ENCODE results near the gene RAB11FIP4. TPM values are rescaled to one million over a fixed set of nuclear protein-coding genes. Genes with fewer than 3 reads are reported as not detected.

The RAB11FIP4 gene
- total and polyA plus RNA-seq, 9 of the 15 experiments (the other 6 are each of a cell fraction or from before 2014, with no cell fraction given): 0.62 to 16.6 (median 8.9) TPM

DNA sequence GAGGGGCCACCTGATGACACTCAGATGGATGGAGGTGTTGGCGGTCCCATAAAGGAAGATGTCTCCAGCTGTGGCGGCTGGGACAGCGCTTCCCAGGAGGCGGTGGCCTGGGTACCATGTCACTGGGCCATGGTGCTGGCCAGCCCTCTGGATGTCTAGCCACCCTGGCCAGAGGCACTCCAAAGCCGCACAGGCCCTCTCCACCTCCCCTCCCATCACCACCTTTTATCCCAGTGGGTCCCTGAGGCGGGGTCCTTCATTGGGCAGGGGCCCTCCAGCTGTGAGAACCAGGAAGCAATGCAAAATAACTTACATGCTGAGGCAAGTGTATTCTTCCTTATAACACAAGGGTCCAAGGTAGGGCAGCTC lies 23.1 kb downstream of the RAB11FIP4 start:
- DNase-seq (ENCODE audit: extremely low read depth in 1 of 4, low spot score in 3 of 4) (no peak), FAIRE-seq (no peak), ATAC-seq (no peak)
- WGBS (ENCODE audit: insufficient coverage, low coverage, missing lambda C conversion rate): 1% methylated on average over 6 of the region's 6 CpGs
- Histone ChIP-seq H3K9me1 (ENCODE audit: control insufficient read depth, insufficient read depth, low read length) (peaks cover 7% of the 10 kb centered on the region), H3K9ac (ENCODE audit: insufficient read depth in 1 of 2, low read depth in 2 of 2, low read length in 2 of 2) (no peak overlapping the region; a peak in 1 of 4 replicates), H4K20me1 (replicated peaks; ENCODE audit: control insufficient read depth, insufficient read depth, low read length) (no peaks in the 10 kb centered on the region), H3K27ac (ENCODE audit: extremely low read depth, low read depth, low read length) (no peak overlapping the region), H3K9me3 (replicated peaks; ENCODE audit: control insufficient read depth, insufficient read depth, low read depth, low read length) (no peaks in the 10 kb centered on the region), H3K4me2 (ENCODE audit: insufficient read depth, low read length) (no peak overlapping the region), H3K79me2 (ENCODE audit: control insufficient read depth, insufficient read depth, low read length) (no peaks in the 10 kb centered on the region), H3K4me3 (no peak overlapping the region), H3K4me1 (replicated peaks in 1 of 2; ENCODE audit: control insufficient read depth in 2 of 2, insufficient read depth in 2 of 2, low read length in 2 of 2) (no peaks in the 10 kb centered on the region; a peak in 1 of 5 replicates), H3K27me3 (ENCODE audit: control insufficient read depth in 2 of 2, insufficient read depth in 2 of 2, low read length in 2 of 2) (peaks cover 38 to 78% of the 10 kb centered on the region in 2 experiments), H3K36me3 (ENCODE audit: control insufficient read depth, insufficient read depth, low read length) (no peaks in the 10 kb centered on the region), H2AFZ (ENCODE audit: low read depth, low read length) (no peak overlapping the region)
- ChIA-PET POLR2A (interaction anchor here (0.6 kb wide), 1 partner anchor 20 kb away, joined by 3 read pairs; no protein-coding TSS in a partner anchor), CTCF (ENCODE audit: low intra/inter-chr PET ratio) (no interaction called here)
- in situ Hi-C loops (cut with MboI): no loop called here
- intact Hi-C loops (cut with micrococcal nuclease): no loop called here
- TF ChIP-seq SRF (CRISPR knock-in tag; IDR thresholded peaks at IDR 0.05): no peak
- TF ChIP-seq BRF1 (IDR thresholded peaks at IDR 0.05; ENCODE audit: borderline replicate concordance, extremely low read depth, insufficient read length): no peak
- TF ChIP-seq, protein P1, sequence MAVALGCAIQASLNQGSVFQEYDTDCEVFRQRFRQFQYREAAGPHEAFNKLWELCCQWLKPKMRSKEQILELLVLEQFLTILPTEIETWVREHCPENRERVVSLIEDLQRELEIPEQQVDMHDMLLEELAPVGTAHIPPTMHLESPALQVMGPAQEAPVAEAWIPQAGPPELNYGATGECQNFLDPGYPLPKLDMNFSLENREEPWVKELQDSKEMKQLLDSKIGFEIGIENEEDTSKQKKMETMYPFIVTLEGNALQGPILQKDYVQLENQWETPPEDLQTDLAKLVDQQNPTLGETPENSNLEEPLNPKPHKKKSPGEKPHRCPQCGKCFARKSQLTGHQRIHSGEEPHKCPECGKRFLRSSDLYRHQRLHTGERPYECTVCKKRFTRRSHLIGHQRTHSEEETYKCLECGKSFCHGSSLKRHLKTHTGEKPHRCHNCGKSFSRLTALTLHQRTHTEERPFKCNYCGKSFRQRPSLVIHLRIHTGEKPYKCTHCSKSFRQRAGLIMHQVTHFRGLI (CRISPR knock-in tag; IDR thresholded peaks at IDR 0.05): no peak
- no peak for TF ChIP-seq ZFP1 (CRISPR knock-in tag; IDR thresholded peaks at IDR 0.05)
- no TSS peak for BruUV-seq (replicated peaks)

Data from K562 (cell line).